CD4-positive, CD25-positive, alpha-beta regulatory T cell (primary cell): ENCODE measurements around the gene STON1. TPM values are rescaled to one million over a fixed set of nuclear protein-coding genes. Genes with fewer than 3 reads are reported as not detected.

Experiments used
- ATAC-seq, 2 donors: fragments of 150-1000 bp; cut with Tn5 transposase; one replicate each; pipeline ENCODE4 v1.10.0; 2021; ENCODE audit warnings: low read depth in 2 of 2, moderate number of reproducible peaks in 2 of 2, moderate library complexity in 1 of 2
- DNase-seq, 3 donors: peaks; one replicate each; pipeline versions ENCODE4 v3.0.0 to v3.0.0-alpha.2; 2012 to 2022; ENCODE audit warnings: mixed read lengths in 1 of 3
- H3K27ac ChIP-seq: one replicate; pipeline ENCODE4 v1.7.0; 2013; ENCODE audit warnings: mild to moderate bottlenecking, low read length; ENCODE audit not compliant: insufficient read depth, poor library complexity, severe bottlenecking
- H3K27me3 ChIP-seq: one replicate; pipeline ENCODE4 v1.7.0; 2013; ENCODE audit warnings: low read length; ENCODE audit not compliant: control insufficient read depth, insufficient read depth
- H3K36me3 ChIP-seq: one replicate; pipeline ENCODE4 v1.7.0; 2013; ENCODE audit warnings: mild to moderate bottlenecking, low read length, moderate library complexity; ENCODE audit not compliant: control insufficient read depth, insufficient read depth
- H3K4me1 ChIP-seq: 2 replicates; pipeline ENCODE4 v1.7.0; 2013; ENCODE audit warnings: mild to moderate bottlenecking, low read length; ENCODE audit not compliant: insufficient read depth, control insufficient read depth, poor library complexity, severe bottlenecking
- H3K4me3 ChIP-seq: one replicate; pipeline ENCODE4 v1.7.0; 2013; ENCODE audit warnings: low read depth, mild to moderate bottlenecking, low read length, moderate library complexity
- H3K9me3 ChIP-seq, 2 experiments: 1 replicate in 1 of 2; 2 replicates in 1 of 2; pipeline ENCODE4 v1.7.0; 2013; ENCODE audit warnings: low read length in 2 of 2, mild to moderate bottlenecking in 1 of 2, moderate library complexity in 1 of 2; ENCODE audit not compliant: control insufficient read depth in 2 of 2
- H3K27ac Mint-ChIP-seq, 3 donors: one replicate each; pipeline ENCODE4 v1.8.0; 2020 to 2022; ENCODE audit warnings: mild to moderate bottlenecking in 3 of 3, mixed read lengths in 3 of 3, moderate library complexity in 2 of 3
- H3K27me3 Mint-ChIP-seq: one replicate; pipeline ENCODE4 v1.8.0; 2022; ENCODE audit warnings: mild to moderate bottlenecking, mixed read lengths
- H3K36me3 Mint-ChIP-seq: one replicate; pipeline ENCODE4 v1.8.0; 2020; ENCODE audit warnings: mixed read lengths
- H3K4me1 Mint-ChIP-seq, 4 donors: one replicate each; pipeline ENCODE4 v1.8.0; 2020 to 2022; ENCODE audit warnings: mixed read lengths in 4 of 4, mild to moderate bottlenecking in 1 of 4
- H3K4me3 Mint-ChIP-seq, 4 donors: one replicate each; pipeline ENCODE4 v1.8.0; 2020 to 2022; ENCODE audit warnings: mild to moderate bottlenecking in 4 of 4, mixed read lengths in 4 of 4, moderate library complexity in 3 of 4
- H3K9me3 Mint-ChIP-seq, 7 donors: one replicate each; pipeline ENCODE4 v1.8.0; 2020 to 2022; ENCODE audit warnings: mixed read lengths in 7 of 7, mild to moderate bottlenecking in 3 of 7, moderate library complexity in 2 of 7
- polyA plus RNA-seq, 4 donors: library from polyadenylated mRNA; unstranded; fragments of 300-500 nt; fragmentation: Illumina TruSeq; gene quantifications; one replicate each; pipeline ENCODE4 v1.2.3, GENCODE V29; 2021
- total RNA-seq: library from RNA; stranded (reverse); gene quantifications from one replicate; pipeline ENCODE4 v1.2.3, GENCODE V29; 2022

STON1 gene
- total RNA-seq (3.4 TPM), polyA plus RNA-seq (under 1 TPM; 0.07 to 0.57 (median 0.14) TPM)

GRCh38 chr2:48530033-48530811 lies at the start of gene STON1:
STON1 (plus strand) TSS chr2:48530154; CDS start chr2:48580634, 50,480 bp downstream.
- Histone ChIP-seq H3K4me3 (peak within 1 kb of the TSS; percentile 7), H3K9me3 (no peaks in the 10 kb centered on the region)
- H3K27me3 Mint-ChIP-seq: no peaks in the 10 kb centered on the region

DNA sequence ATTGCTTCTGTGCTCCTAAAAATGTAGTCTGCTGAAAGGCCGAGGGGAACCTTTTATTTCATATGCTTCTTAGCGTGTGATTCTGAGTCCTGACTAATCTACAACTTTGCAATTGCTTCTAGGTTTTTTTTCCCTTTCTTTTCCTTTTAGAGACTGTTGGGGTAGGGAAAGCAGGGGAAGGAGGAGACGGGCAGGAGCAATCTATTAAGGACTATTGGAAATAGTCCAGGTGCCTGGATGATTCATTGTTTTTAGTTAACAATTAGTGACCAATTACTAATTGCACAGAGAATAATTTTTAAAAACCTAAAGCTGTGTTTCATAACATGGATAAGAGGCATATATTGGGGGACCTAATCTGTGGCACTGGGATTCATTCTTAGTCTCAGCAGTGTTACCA lies 49.4 kb upstream of the STON1 start:
- H3K27me3 ChIP-seq: no peaks in the 10 kb centered on the region
- Mint-ChIP-seq H3K27me3 (no peaks in the 10 kb centered on the region), H3K27ac (no peak overlapping the region), H3K36me3 (peaks cover 55% of the 10 kb centered on the region), H3K9me3 (peaks cover 0 to 2% (median 0%) of the 10 kb centered on the region in 7 donors), H3K4me1 (peaks cover 0 to 14% (median 1%) of the 10 kb centered on the region in 4 donors), H3K4me3 (no peak overlapping the region)
- peaks cover 70% of the 10 kb centered on the region for H3K36me3 ChIP-seq
- H3K27ac ChIP-seq: no peak overlapping the region
- DNase-seq (no peak), ATAC-seq (no peak)
- no peak overlapping the region for H3K4me3 ChIP-seq
- no peaks in the 10 kb centered on the region for H3K4me1 ChIP-seq
- H3K9me3 ChIP-seq: no peaks in the 10 kb centered on the region

More at GRCh38 chr2:48530033-48530811, at the start of gene STON1:
- peak; percentile 49 to 65 for ATAC-seq
- H3K27ac ChIP-seq: no peak within 1 kb of the TSS
- H3K9me3 Mint-ChIP-seq: peaks cover 0 to 3% (median 0%) of the 10 kb centered on the region in 7 donors
- H3K4me1 Mint-ChIP-seq: peaks cover 0 to 26% (median 9%) of the 10 kb centered on the region in 4 donors
- H3K36me3 Mint-ChIP-seq: peaks cover 11% of the 10 kb centered on the region
- H3K4me3 Mint-ChIP-seq: peak within 1 kb of the TSS; percentile 83 to 93 (median 88)
- no peaks in the 10 kb centered on the region for H3K27me3 ChIP-seq
- H3K27ac Mint-ChIP-seq: peak within 1 kb of the TSS in 2 of 3 donors; percentile 32 to 87
- DNase-seq: peak; percentile 9 to 56 (median 16)
- H3K36me3 ChIP-seq: no peaks in the 10 kb centered on the region
- peaks cover 7% of the 10 kb centered on the region for H3K4me1 ChIP-seq

DNA sequence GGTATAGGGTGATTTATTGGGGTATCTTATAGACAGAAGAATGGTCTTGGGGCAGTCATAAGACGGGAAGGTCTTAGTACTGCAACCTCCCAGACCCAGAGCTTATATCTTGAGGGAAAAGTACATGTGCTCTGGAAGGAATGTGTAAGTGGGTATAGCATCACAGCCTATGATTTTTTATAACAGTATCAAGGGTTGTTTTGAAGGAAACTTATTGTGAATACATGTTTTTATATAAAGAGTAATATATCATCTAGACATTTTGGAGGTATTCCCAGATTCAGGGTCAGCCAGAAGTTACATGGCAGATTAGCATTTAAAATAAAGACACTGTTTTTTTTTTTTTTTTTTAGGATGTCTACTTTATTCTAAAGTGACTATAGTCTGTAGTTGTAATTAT lies 47.6 kb upstream of the STON1 start:
- H3K4me3 Mint-ChIP-seq: no peak overlapping the region
- DNase-seq (no peak), ATAC-seq (no peak)
- Histone ChIP-seq H3K9me3 (no peaks in the 10 kb centered on the region), H3K36me3 (peaks cover 82% of the 10 kb centered on the region), H3K27me3 (no peaks in the 10 kb centered on the region), H3K4me3 (no peak overlapping the region), H3K4me1 (no peaks in the 10 kb centered on the region), H3K27ac (no peak overlapping the region)
- H3K36me3 Mint-ChIP-seq: peaks cover 59% of the 10 kb centered on the region
- H3K9me3 Mint-ChIP-seq: peaks cover 0 to 2% (median 0%) of the 10 kb centered on the region in 7 donors
- no peaks in the 10 kb centered on the region for H3K27me3 Mint-ChIP-seq
- peak overlapping the region in 1 of 3 donors; percentile 15 for H3K27ac Mint-ChIP-seq
- peaks cover 0 to 14% (median 1%) of the 10 kb centered on the region in 4 donors for H3K4me1 Mint-ChIP-seq

GRCh38 chr2:48482769-48483168 lies 47.2 kb upstream of the STON1 start:
- Mint-ChIP-seq H3K4me1 (peaks cover 0 to 14% (median 1%) of the 10 kb centered on the region in 4 donors), H3K36me3 (peaks cover 56% of the 10 kb centered on the region), H3K27me3 (no peaks in the 10 kb centered on the region), H3K9me3 (peaks cover 0 to 2% (median 0%) of the 10 kb centered on the region in 7 donors), H3K4me3 (no peak overlapping the region), H3K27ac (no peak overlapping the region)
- Histone ChIP-seq H3K27me3 (no peaks in the 10 kb centered on the region), H3K4me1 (no peaks in the 10 kb centered on the region), H3K4me3 (no peak overlapping the region), H3K36me3 (peaks cover 83% of the 10 kb centered on the region), H3K27ac (no peak overlapping the region), H3K9me3 (no peaks in the 10 kb centered on the region)
- ATAC-seq: no peak
- DNase-seq: no peak

DNA sequence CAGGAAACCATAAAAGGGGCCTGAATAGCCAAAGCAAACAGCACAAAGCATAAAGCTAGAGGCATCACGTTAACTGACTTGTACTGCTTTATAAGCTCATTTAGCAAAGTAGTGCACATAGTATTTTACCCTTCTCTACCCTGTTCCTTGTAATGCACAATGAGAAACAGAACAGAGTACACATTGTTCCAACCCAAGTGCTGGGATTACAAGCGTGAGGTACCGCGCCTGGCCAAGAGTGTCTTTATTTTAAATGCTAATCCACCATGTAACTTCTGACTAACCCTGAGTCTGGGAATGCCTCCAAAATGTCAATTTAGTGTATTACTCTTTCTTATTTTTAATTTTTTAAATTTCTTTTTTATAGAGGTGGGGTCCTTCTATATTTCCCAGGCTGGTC lies 46.4 kb upstream of the STON1 start:
- H3K36me3 Mint-ChIP-seq: peaks cover 50% of the 10 kb centered on the region
- no peak overlapping the region for H3K4me3 Mint-ChIP-seq
- Histone ChIP-seq H3K4me1 (no peaks in the 10 kb centered on the region), H3K27me3 (no peaks in the 10 kb centered on the region), H3K36me3 (peaks cover 83% of the 10 kb centered on the region), H3K4me3 (no peak overlapping the region), H3K27ac (no peak overlapping the region), H3K9me3 (no peaks in the 10 kb centered on the region)
- peaks cover 0 to 11% (median 1%) of the 10 kb centered on the region in 4 donors for H3K4me1 Mint-ChIP-seq
- peaks cover 0 to 2% (median 0%) of the 10 kb centered on the region in 7 donors for H3K9me3 Mint-ChIP-seq
- no peak for ATAC-seq
- H3K27me3 Mint-ChIP-seq: no peaks in the 10 kb centered on the region
- no peak overlapping the region for H3K27ac Mint-ChIP-seq
- DNase-seq: no peak

GRCh38 chr2:48483916-48484315 lies 46.0 kb upstream of the STON1 start:
- Histone ChIP-seq H3K27me3 (no peaks in the 10 kb centered on the region), H3K27ac (no peak overlapping the region), H3K36me3 (peaks cover 86% of the 10 kb centered on the region), H3K4me1 (no peaks in the 10 kb centered on the region), H3K4me3 (no peak overlapping the region), H3K9me3 (no peaks in the 10 kb centered on the region)
- DNase-seq (no peak), ATAC-seq (no peak)
- H3K9me3 Mint-ChIP-seq: no peaks in the 10 kb centered on the region
- peaks cover 51% of the 10 kb centered on the region for H3K36me3 Mint-ChIP-seq
- H3K4me3 Mint-ChIP-seq: no peak overlapping the region
- no peak overlapping the region for H3K27ac Mint-ChIP-seq
- peaks cover 0 to 10% (median 1%) of the 10 kb centered on the region in 4 donors for H3K4me1 Mint-ChIP-seq
- no peaks in the 10 kb centered on the region for H3K27me3 Mint-ChIP-seq

DNA sequence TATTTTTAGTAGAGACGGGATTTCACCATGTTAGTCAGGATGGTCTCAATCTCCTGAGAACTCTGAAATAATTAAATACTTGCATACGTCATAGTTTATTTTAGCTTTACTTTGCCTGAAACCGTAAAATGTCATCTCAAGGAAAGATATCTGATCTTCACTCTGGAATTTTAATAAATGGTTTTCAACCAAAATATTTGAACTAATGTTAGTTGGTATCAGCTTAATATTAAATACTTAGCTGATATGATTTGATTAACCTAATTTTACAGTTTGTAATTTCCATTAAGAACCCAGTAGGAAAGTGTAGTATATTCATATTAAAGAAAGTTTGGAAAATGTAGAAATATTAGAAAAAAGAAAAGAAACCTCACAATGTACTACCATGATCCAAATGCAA lies 41.4 kb upstream of the STON1 start:
- peaks cover 39% of the 10 kb centered on the region for H3K36me3 Mint-ChIP-seq

More for the DNA sequence above, 41.4 kb upstream of the STON1 start:
- Histone ChIP-seq H3K4me1 (no peaks in the 10 kb centered on the region), H3K4me3 (no peak overlapping the region), H3K27me3 (no peaks in the 10 kb centered on the region), H3K36me3 (peaks cover 69% of the 10 kb centered on the region), H3K9me3 (no peaks in the 10 kb centered on the region), H3K27ac (no peak overlapping the region)
- Mint-ChIP-seq H3K27me3 (no peaks in the 10 kb centered on the region), H3K4me3 (no peak overlapping the region), H3K27ac (no peak overlapping the region), H3K9me3 (peaks cover 0 to 2% (median 0%) of the 10 kb centered on the region in 7 donors), H3K4me1 (peaks cover 3 to 8% (median 4%) of the 10 kb centered on the region in 4 donors)
- ATAC-seq (no peak), DNase-seq (no peak)
